Testis (tissue), 3 donors: Measurements from ENCODE around the gene SUPT3H. TPM values are rescaled to one million over a fixed set of nuclear protein-coding genes. Genes with fewer than 3 reads are reported as not detected.

Source experiments
- DNase-seq: peaks from one replicate; pipeline ENCODE4 v3.0.0-alpha.2; 2019
- H3K27ac ChIP-seq, 2 donors: fragments of 200-600 bp; sonication (generic); one replicate each; pipeline ENCODE4 v1.5.1; 2019
- H3K27me3 ChIP-seq: fragments of 200-600 bp; sonication (generic); one replicate; pipeline ENCODE4 v1.5.1; 2019
- H3K36me3 ChIP-seq: fragments of 200-600 bp; sonication (generic); one replicate; pipeline ENCODE4 v1.5.1; 2017; ENCODE audit warnings: low read depth; ENCODE audit errors: missing control alignments
- H3K4me1 ChIP-seq: fragments of 200-600 bp; sonication (generic); one replicate; pipeline ENCODE4 v1.5.1; 2019
- H3K4me3 ChIP-seq, 2 donors: fragments of 200-600 bp; sonication (generic); one replicate each; pipeline ENCODE4 v1.5.1; 2017 to 2019
- H3K9me3 ChIP-seq: fragments of 200-600 bp; sonication (generic); one replicate; pipeline ENCODE4 v1.5.1; 2017
- POLR2A ChIP-seq: fragments of 450-650 bp; IDR thresholded peaks from one replicate; pipeline ENCODE4 v1.6.1; 2017; ENCODE audit warnings: antibody characterized with exemption, mild to moderate bottlenecking, moderate library complexity
- WGBS, 2 donors: methylation state at CpG; one replicate each; pipeline ENCODE4 v1.1.5; 2018; 5-methylcytosine and 5-hydroxymethylcytosine counted together
- intact Hi-C: fragments of 100-400 bp; cut with DNase I; formaldehyde crosslinking; loops from one replicate; pipeline ENCODE4 v1.15.1; 2023; ENCODE audit warnings: low total_unique reads
- polyA plus RNA-seq: library from polyadenylated mRNA; stranded (reverse); fragments of 350-450 nt; fragmentation: Illumina TruSeq; extraction: RNeasy Lipid Tissue Mini Kit (QIAGEN cat#74804); gene quantifications from one replicate; pipeline ENCODE4 v1.2.3, GENCODE V29; 2014; ENCODE audit warnings: low read depth, low replicate concordance; ENCODE audit not compliant: insufficient read depth
- total RNA-seq, 2 donors: library from RNA; depleted of rRNA; stranded (reverse); fragments of >200 nt; gene quantifications; one replicate each; pipeline ENCODE4 v1.2.3, GENCODE V29; 2016
- TF ChIP-seq, protein P1 (sequence below), 3 experiments: fragments of 450-650 bp in 2 of 3; fragments of 200-600 bp in 1 of 3; sonication (generic) in 1 of 3; IDR thresholded peaks; one replicate each; pipeline ENCODE4 v1.5.1; 2016 to 2019; ENCODE audit warnings: antibody characterized with exemption in 3 of 3, mild to moderate bottlenecking in 2 of 3, moderate library complexity in 1 of 3

SUPT3H gene
- total and polyA plus RNA-seq, 3 donors from 2014 or later = 29.4 to 35.9 (median 30.8) TPM

- WGBS, 2 donors = 93 to 95% methylated on average over 3 of the region's 3 CpGs
- no peak overlapping the region for H3K27ac ChIP-seq
- no peaks in the 10 kb centered on the region for H3K36me3 ChIP-seq
- DNase-seq = no peak
- H3K4me3 ChIP-seq = no peak overlapping the region
- no peaks in the 10 kb centered on the region for H3K9me3 ChIP-seq
- H3K27me3 ChIP-seq = no peaks in the 10 kb centered on the region
- H3K4me1 ChIP-seq = no peaks in the 10 kb centered on the region
- TF ChIP-seq, protein P1, sequence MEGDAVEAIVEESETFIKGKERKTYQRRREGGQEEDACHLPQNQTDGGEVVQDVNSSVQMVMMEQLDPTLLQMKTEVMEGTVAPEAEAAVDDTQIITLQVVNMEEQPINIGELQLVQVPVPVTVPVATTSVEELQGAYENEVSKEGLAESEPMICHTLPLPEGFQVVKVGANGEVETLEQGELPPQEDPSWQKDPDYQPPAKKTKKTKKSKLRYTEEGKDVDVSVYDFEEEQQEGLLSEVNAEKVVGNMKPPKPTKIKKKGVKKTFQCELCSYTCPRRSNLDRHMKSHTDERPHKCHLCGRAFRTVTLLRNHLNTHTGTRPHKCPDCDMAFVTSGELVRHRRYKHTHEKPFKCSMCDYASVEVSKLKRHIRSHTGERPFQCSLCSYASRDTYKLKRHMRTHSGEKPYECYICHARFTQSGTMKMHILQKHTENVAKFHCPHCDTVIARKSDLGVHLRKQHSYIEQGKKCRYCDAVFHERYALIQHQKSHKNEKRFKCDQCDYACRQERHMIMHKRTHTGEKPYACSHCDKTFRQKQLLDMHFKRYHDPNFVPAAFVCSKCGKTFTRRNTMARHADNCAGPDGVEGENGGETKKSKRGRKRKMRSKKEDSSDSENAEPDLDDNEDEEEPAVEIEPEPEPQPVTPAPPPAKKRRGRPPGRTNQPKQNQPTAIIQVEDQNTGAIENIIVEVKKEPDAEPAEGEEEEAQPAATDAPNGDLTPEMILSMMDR (IDR thresholded peaks at IDR 0.05) = no peak
- TF ChIP-seq POLR2A = no peak
- intact Hi-C loops = no loop called here
Observed at GRCh38 chr6:45024610-45025009, 353.1 kb downstream of the SUPT3H start.

DNA sequence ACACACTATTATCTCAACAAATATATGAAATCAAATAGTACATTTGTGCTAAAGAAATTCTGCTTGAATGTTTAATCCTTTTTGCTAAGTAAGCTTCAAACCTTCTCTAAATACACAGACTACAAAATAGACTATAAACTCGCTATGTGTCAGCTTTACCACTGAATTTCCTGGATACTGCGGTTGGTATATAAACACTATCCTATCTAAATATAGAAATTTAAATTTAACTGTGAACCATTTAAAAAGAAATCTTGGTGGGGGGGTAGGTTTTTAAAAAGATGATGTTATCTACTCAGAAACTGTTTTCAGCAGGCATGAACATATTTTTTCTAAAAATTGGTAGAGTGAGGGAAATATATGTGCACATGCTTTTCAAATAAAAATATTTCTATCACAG, 356.1 kb downstream of the SUPT3H start:
- no peaks in the 10 kb centered on the region for H3K9me3 ChIP-seq
- no peak overlapping the region for H3K4me3 ChIP-seq
- DNase-seq = no peak
- 77% methylated on average over 2 of the region's 2 CpGs for WGBS, 2 donors
- no peak overlapping the region for H3K27ac ChIP-seq
- intact Hi-C loops = no loop called here
- H3K4me1 ChIP-seq = no peaks in the 10 kb centered on the region
- TF ChIP-seq POLR2A = no peak
- TF ChIP-seq, protein P1 (IDR thresholded peaks at IDR 0.05) = no peak
- H3K27me3 ChIP-seq = no peaks in the 10 kb centered on the region
- no peaks in the 10 kb centered on the region for H3K36me3 ChIP-seq

GRCh38 chr6:45012687-45013086, 365.0 kb downstream of the SUPT3H start:
- no peaks in the 10 kb centered on the region for H3K9me3 ChIP-seq
- intact Hi-C loops = no loop called here
- no peak for DNase-seq
- no peaks in the 10 kb centered on the region for H3K36me3 ChIP-seq
- H3K4me1 ChIP-seq = no peaks in the 10 kb centered on the region
- H3K27ac ChIP-seq = no peak overlapping the region
- no peak for TF ChIP-seq POLR2A
- TF ChIP-seq, protein P1 (IDR thresholded peaks at IDR 0.05) = no peak
- H3K27me3 ChIP-seq = no peaks in the 10 kb centered on the region
- H3K4me3 ChIP-seq = no peak overlapping the region

DNA sequence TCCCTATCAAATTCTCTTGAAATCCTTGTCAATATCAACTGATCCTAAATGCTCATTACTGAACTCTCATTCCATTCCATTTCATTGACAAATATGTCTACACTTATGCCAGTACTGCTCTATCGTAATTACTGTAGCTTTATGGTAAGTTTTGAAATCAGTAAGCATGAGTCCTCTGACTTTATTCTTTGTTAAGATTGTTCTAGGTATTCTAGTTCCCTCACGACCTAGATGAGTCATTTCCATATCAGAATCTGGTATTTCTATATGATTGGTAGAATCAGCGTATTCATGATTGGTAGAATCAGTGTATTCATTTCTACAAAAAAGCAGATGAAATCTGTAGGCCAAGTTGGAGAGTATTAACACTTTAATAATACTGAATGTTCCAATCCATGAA, 368.2 kb downstream of the SUPT3H start:
- 96 to 99% methylated on average over 3 of the region's 3 CpGs for WGBS, 2 donors
- intact Hi-C loops = no loop called here
- TF ChIP-seq, protein P1 (IDR thresholded peaks at IDR 0.05) = no peak
- no peak for TF ChIP-seq POLR2A
- H3K4me1 ChIP-seq = no peaks in the 10 kb centered on the region
- no peak for DNase-seq
- no peak overlapping the region for H3K27ac ChIP-seq
- H3K36me3 ChIP-seq = no peaks in the 10 kb centered on the region
- H3K9me3 ChIP-seq = no peaks in the 10 kb centered on the region
- no peaks in the 10 kb centered on the region for H3K27me3 ChIP-seq
- H3K4me3 ChIP-seq = no peak overlapping the region

GRCh38 chr6:45006893-45007292, 370.8 kb downstream of the SUPT3H start:
- WGBS, 2 donors = 89% methylated on average over 3 of the region's 3 CpGs
- TF ChIP-seq, protein P1 (IDR thresholded peaks at IDR 0.05) = no peak
- TF ChIP-seq POLR2A = no peak
- Histone ChIP-seq H3K9me3 (no peaks in the 10 kb centered on the region), H3K27me3 (no peaks in the 10 kb centered on the region), H3K36me3 (no peaks in the 10 kb centered on the region), H3K4me1 (no peaks in the 10 kb centered on the region), H3K27ac (no peak overlapping the region), H3K4me3 (no peak overlapping the region)
- intact Hi-C loops = no loop called here
- DNase-seq = no peak
